Pons (tissue), 1 donor: ENCODE data around the gene TENM4.

Source experiments
- DNase-seq: peaks from one replicate; pipeline ENCODE4 v3.0.0-alpha.2; 2016; ENCODE audit warnings: low spot score

Gene TENM4

DNA sequence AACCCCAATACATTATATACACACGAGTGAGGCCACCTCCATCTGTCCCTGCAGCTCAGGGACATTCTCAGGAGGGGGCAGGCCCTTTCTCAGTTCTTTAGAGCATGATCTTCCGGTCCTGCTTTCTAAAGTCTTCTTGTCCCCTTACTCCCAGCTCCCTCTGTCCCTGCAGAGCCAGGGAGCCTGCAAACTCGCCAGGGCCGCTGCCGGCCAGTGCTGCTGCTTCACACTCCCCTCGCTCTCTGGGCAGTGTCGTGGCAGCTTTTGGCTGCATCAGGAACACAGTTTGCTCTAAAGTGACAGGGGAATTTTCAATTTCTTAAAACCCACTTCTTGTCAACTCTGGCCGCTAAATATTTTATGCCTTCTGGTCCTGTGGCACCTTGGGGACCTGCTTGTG lies 736.0 kb downstream of the TENM4 start:
- DNase-seq = no peak

DNA sequence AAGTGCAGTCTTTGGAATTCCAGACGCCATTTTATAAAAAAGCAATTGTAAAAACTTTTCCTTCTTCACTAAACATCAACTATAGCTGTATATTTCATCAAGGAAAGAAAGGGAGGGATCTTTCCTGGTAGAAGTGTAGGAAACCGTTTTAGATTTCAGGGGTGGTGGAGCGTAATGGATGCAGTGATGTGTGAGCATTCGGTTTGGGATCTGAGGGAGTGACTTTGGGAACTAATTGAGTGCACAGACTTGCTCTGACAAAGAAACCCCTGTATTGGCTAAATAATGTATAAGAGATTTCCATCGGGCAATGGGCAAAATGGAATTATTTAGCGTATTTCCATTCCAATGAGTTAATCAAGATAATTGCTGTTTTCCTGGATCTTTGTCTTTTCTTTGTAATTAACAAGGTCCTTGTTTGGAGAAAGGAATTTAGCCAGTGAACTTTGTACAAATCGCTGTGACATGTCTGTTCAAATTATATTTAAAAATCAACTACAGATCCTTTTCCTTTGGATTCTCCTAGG lies 741.2 kb downstream of the TENM4 start:
- no peak for DNase-seq

DNA sequence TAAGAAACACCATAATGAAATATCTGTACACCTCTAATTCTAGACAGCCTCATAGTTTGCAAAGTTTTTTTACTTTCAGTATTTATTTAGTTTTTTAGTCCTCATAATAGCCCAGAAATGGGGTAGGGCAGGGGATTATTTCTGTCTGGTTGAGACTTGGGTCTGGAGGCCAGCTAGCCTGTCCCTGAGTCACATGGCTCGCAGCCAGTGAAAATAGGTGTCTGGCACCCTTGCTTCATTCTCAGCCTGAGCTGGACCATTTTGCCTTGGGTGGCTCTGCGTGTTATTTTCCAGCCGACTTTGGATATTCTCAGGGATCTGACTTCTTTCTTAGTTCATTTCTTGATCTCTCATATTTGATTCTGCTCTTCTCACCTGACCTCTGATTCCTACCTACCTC lies 742.2 kb downstream of the TENM4 start:
- no peak for DNase-seq

DNA sequence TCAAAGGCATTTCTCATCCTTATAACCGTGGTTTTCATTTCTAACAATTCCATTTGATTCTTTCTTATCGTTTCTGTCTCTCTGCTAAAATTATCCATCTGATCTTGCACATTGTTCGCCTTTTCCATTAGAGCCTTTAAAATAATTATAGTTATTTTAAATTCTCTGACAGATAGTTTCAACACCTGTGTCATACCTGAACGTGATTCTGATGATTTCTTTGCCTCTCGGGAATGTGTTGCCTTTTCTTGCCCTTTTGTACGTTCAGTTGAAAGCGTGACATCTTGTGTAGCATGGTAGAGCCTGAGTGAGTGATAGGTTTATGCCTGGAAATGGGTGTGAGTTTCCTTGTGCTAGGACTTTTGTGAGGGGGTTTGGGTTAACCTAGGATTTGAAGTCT lies 744.7 kb downstream of the TENM4 start:
- no peak for DNase-seq

DNA sequence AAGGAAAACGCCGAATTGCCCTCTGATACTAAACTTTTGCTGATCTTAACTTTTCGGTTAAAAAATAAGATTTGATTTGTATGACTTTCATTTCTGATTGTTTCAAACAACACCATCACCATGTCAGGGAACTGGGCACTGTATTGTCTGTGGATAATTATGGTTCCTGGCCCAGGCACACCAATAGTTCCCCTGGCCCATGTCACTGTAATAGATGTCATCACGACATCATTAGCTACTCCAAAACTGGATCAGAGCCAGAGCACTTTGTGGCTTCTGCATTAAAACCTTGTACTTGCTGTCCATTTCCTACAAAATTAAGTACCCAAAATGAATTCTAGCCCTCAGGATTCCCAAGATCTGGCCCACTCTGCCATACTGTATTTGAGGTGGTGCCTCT lies 746.7 kb downstream of the TENM4 start:
- DNase-seq = no peak

DNA sequence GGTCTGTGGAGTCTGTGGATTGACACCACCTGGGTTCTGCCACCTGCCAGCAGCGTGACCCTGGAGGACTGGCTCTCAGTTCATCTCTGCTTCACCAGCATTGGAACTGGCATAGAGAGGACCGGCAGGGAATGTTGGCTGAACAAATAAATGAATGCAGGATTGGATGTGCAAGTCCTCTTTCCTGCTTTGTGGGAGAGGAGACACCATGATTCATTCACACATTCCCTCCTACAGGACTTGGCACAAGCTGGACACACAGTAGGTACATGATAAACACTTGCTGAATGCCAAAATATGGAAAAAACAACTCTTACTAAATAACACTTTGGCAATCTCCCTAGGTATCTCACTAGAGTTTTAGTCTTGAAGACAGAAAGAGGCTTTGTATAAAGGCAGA lies 749.6 kb downstream of the TENM4 start:
- DNase-seq = no peak

DNA sequence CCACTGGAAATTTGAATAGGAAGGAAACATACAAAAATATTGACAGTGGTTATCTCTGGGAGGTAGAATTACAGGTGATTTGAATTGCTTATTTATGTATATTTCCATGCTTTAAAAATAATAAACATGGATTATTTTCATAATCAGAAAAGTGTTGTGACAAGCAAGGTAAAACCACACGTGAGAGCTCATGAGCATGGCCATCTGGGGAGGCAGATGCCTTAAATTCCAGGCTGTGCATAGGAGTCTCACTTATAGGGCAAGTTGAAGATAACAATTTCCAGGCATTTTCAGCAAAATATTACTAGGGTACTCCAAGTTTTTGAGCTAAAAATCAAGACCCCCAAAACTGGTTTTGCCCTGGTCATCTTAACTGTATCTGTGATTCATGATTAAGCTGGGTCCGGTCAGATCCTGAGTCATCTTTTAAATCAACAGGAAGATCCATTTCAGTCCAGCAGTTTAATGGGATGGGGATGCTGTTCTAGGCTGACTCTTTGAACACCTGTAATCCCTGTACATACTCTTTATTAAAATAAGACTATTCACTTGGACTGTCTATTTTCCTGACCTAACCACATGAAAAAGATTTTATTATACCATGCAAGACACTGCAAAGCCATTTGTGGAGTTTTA lies 750.4 kb downstream of the TENM4 start:
- DNase-seq = no peak

DNA sequence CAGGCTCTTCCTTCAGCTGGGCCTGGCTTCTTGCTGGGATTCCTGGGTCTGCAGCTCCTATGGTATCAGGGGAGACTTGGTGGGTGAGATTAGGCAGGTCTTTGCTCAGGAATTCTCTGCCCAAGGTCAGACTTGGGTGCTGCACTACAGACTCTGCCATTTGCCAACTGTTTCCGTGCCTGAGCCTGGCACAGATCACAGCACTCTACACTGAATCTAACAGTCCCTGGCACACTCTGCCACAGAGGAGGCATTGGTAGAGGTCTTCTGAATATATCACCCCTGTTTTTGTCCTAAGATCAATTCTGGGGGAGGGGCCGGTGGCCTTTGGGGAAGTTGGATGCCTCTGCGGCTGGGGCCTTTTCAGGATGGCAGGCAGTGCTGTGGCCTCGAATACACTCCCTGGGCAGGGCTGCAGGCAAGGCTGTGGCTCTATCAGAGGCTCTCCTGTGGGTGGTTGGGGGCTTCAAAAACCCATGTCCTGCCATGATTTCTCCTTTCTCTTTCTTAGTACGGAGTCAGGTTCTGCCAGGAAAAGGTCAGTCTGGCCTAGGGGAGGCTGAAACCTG lies 751.2 kb downstream of the TENM4 start:
- DNase-seq = peak; percentile 2

DNA sequence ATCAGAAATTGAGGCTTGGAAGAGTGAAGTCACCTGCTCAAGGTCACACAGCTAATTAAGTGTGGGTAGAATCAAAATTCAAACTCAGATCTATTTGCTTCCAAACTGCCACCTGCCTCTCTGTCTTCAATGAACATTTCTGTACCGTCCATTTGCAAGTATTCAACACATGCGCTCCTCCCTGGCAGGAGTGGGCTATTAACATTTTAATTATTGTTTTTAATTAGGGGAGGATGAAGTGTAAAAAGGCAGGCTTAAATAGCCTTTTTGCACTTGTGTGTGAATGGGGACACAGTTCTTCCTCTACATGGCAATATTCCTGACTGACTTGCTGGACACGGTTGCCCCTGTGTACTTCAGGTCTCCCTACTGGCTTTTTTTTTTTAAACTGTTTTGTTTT lies 751.7 kb downstream of the TENM4 start:
- no peak for DNase-seq

DNA sequence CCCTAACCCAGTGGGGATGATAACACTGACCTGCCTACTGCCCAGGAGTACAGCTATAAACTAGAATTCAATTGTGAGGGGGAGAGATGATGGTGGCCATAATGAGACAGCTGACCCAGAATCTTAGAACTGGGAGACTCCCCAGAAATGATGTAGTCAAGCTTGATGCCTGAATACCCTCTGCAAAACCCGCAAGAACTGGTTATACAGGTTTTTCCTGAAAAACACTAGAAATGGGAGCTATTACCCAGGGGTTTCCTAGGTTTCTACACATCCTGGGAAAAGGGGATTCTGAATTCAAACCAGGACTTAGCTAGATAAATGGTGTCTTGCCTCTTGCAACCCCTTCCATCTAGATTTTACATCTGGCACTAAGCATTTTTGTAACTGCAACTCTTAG lies 752.4 kb downstream of the TENM4 start:
- no peak for DNase-seq

DNA sequence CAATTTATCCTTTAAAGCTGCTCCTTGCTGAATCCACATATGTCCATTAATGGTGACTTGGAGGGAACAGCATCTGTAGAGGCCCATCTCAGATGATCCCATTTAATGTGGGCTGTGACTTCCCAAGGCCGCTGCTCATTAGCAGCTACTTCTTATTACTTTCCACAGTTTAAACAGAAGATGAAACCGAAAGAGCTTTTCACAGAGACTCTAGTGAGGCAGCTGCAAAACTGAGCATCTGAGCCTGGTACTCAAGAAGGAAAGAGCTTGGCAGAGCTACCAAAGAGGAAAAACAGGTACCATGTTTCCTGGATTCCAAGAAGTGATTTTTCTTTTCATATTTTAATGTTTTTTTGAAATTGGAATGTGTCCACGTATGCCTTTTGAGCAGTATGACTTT lies 755.7 kb downstream of the TENM4 start:
- no peak for DNase-seq

DNA sequence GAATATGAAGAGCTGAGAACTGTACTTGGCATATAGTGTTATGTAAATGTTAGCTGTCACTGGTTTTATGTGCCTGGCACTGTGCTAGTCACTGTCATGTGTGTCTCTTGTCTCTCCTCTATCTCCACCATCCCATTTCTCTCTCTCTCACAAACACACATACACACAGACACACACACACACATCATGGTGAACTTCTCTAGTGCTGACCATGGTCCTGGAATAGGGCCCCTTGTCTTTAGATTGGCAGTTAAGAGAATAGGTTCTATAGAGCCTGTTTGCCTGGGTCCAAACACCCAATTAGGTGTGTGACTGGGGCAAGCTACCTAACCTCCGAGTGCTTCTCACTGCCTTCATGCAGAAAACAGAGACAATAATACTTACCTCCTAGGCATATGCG lies 756.5 kb downstream of the TENM4 start:
- DNase-seq = no peak

DNA sequence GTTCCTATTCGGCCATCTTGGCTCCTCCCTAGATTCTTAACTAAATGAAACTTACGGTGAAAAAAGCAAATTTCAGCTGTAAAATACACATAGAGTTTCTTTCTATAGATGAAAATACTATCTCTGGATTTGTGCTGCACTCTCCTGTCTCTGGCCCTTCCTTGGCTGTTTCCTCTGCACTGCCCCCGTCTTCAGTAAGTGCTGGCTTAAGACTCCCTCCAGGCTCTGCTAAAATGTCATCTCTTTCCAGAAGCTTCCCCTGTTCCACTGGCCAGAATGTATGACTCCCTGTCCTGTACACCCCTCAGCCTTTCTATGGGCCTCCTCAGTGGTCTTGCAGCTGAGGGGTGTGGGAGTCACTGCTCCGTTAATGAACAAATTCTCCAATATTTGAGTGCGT lies 757.1 kb downstream of the TENM4 start:
- no peak for DNase-seq

DNA sequence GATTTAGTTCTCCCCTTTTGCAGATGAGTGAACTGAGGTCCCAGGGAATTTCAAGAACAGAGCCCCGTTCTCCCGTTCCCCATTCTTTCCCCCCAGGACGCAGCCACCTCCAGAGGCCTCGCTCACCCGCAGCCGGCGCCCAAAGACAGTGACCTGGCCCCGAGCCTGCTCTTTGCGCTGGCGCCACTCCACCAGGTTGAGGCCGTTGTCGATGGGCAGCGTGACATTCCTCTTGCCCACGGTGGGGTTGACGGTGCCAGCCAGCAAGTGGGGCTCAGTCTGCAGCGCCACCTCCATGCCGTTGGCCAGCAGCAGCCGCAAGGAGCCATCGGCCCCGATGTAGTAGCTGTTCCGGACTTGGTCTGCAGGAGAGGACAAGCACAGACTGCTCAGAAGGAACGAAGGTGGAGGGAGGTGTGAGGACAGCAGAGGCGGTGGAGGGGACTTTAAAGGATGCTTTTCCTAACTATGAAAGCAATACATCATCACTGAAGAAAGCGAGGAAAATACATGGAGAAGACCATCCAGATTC lies 764.7 kb downstream of the TENM4 start:
- DNase-seq = no peak

DNA sequence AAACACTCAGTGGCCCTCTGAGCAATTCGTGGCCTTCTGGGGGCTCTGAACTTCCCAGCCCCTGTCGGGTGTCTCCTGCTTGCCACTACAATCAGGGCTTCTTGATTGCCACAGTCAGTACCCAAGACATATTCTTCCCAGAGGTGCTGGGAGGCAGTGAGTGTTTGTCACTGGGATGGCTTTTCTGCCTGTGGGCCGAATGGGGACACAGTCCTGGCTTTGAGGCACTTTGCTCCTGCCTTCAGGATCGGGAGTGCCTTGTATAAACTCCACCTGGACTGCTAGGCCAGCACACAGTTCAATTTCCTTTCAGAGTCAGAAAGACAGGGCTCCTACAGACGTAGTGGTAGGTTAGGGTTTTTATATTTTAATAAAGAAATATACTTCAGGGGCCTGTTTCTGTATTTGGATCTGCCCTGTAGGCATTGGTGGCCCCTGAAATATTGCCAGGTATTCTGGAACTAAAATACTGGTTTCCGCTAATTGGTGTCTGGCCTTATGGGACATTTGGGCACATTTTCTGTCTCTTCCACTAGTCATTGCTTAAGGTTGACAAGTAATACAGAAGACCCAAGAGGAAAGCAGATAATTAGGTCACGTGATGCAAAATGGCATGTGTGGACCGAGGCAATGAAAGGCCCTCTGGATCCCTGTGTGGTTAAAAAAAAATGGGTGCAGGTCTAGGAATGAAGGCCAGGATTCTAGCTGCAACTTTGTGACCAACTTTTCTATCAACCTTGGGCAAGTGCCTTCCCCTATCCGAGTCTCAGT lies 767.8 kb downstream of the TENM4 start:
- DNase-seq = no peak

DNA sequence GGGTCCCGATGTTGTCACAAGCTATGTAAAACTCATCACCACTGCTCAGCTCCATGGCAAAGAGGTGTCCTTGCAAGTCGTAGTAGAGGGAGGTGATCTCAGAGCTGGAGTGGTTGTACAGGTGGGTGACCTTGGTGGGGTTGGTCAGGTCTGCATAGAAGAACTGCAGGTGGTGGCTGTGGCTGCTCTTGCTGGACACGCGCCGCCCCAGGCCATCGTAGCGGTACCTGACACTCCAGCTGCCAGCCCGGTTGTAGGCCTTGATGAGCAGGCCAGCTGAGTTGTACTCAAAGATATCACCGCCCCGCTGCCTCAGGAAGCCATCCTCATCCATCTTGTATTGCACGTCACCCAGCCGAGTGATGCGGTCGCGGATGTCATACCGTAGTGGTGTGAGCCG lies 771.6 kb downstream of the TENM4 start:
- no peak for DNase-seq

DNA sequence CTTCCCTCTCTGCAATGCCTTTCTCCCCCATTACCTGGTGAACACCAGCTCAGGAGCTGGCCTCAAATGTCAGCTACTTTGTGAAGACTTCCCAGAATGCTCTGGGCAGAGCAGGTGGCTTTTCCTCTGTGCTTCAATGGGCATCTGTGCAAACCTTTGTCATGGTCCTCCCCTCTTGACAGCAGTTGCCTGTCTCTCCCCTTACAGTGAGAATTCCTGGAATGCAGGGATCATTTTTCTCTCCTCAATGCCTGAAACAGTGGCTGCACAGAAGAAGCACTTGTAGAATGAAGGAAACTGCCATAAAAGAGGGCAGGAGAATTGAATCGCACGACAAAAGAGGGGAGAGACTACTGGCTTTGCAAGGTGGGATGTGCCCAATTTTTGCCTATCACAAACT lies 773.4 kb downstream of the TENM4 start:
- DNase-seq = no peak

DNA sequence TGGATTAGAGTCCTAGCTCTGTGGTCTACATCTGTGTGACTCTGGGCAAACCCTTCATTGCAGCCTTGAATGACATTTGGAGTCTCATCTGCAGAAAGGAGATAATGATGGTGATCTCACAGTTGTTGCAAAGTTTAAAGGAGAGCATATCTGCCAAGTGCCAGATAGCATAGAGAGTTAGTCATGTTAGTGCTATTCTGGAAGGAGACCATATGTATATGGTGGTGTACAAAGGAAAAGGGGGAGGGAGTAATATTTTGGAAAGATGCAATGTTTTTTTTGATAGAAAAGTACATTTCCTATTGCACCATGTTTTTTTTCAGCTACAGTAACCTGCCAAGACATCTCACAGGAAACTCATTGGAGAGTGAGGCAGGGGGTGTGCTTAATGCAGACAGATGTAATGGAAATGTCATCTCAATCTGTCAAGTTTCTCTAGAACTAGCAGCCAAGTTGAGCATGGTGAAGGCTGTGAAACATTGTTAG lies 774.1 kb downstream of the TENM4 start:
- DNase-seq = no peak

DNA sequence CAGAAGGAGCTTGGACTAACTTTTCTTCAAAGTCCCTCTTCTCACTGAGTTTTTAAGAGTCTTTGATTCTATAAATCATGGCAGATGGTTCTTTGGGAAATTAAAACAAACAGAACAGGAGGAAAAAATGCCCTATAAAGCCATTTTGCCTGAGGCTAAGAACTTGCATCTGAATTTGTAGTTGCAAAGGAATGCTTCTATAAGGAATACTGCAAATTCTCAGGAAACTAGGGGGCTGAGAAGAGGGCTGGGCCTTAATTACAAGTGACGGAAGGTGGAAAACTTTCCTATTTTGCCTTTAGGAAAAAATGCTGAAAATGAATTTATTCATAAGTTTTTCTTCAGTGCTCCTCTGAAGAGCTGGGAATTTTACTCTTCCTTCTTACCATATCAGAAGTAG lies 776.2 kb downstream of the TENM4 start:
- DNase-seq = no peak

DNA sequence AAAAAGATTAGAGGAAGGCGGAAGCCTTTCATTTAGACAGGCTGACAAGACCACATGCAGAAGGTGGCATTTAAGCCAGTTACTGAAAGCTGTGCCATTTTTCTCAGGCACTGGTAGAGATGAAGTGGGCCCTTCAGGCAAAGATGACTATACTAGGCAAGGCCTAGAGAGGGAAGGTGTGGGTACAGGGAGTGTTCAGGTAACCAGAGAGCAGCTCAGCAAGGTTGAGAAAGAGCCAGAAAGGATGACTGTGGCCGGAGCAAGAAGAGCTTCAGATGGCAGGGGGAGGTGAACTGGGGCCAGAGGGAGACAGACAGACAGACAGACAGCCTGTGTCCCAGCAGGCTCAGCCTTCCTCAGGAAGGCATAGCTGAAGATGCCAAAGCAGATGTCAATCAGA lies 778.0 kb downstream of the TENM4 start:
- DNase-seq = no peak

DNA sequence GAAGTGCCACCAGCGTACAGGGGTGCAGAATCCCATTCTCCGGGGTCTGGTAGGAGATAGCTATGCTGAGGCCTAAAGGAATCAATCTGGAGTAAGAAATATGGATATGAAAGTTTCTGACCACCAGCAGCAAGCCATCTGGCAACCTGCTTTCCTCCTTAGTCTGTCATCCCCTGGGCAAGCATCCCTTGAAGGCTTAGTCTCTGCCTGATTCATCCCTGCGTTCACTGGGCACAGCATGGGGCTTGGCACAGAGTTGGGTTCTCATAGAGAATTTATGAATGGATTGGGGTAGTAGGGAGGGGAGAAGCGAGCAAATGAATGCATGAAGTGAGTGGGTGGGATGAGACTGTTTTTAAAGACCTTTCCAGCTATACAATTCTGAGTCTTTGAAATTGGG lies 780.4 kb downstream of the TENM4 start:
- peak; percentile 24 for DNase-seq

DNA sequence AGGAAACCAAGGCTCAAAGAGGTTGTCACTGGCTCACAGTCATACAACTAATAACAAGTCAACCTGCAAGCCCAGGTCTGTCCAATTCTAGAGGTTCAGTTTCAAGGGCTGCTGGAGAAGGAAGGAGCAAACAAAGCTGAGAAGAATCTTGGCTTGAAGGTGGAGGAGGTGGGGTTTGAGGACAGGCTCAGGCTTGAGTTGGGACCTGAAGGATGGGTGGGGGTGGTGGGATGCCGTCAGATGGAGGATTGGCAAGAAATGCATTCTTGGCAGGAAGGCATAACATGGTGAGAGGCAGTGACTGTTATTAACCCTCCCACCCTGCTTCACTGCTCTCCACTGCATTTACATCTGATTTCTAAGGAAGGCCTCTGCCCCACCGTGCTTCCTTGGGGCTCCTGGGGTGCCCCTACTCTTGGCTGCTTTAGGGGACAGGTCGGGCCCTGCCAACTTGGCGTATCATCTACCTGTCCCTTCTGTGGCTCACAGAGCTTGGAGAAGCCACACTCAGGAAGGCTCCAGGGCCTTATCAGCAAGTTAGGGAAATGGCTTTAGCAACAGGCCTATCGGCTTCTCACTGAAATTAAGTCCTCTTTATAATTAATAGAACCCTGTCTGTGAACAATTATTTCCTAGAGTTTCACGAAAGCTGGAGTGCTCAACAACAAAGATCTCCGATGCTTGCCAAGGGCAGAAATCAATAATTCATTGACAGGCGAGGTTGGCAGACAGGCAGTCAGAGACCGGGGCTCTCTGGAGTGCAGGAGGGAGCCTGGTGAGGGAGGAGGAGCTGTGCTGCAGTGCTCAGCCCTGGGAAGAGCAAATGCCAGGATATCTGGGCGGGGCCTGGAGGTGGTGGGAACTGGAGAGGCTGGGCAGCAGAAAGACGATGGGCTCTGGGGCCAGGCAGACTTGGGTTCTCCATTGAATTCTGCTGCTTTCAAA lies 781.2 kb downstream of the TENM4 start:
- no peak for DNase-seq
